Activated effector memory CD4-positive, alpha-beta T cell treated with anti-CD3 and anti-CD28 coated beads, Interleukin-2, amount 50 U/mL, for 16 hours (primary cell): ENCODE results near the gene ATP11B.
A peak's percentile ranks its signal among the peaks of the same experiment; 100 is the strongest.
"Not testable (repeated sequence)": the region's sequence is repeated elsewhere in the genome, so short reads cannot be mapped to it uniquely, and the experiment has no call there.

Experiments
- DNase-seq: peaks from one replicate; pipeline ENCODE4 v3.0.0-alpha.2; 2020

ATP11B gene

GRCh38 chr3:182795389-182795782, 2.1 kb downstream of the ATP11B start:
- DNase-seq: peak; percentile 71

- DNase-seq: no peak
Observed at GRCh38 chr3:182796310-182796709, 3.0 kb downstream of the ATP11B start.

GRCh38 chr3:182797876-182798275, 4.6 kb downstream of the ATP11B start:
- no peak for DNase-seq

GRCh38 chr3:182799143-182799542, 5.8 kb downstream of the ATP11B start:
- DNase-seq: not testable (repeated sequence)

- DNase-seq: no peak
Observed at GRCh38 chr3:182800508-182800907, 7.2 kb downstream of the ATP11B start.

GRCh38 chr3:182802413-182803390, 9.4 kb downstream of the ATP11B start:
- DNase-seq: no peak

- no peak for DNase-seq
Observed at GRCh38 chr3:182803596-182803995, 10.3 kb downstream of the ATP11B start.

GRCh38 chr3:182807061-182807460, 13.8 kb downstream of the ATP11B start:
- DNase-seq: no peak

GRCh38 chr3:182808041-182808770, 14.9 kb downstream of the ATP11B start:
- DNase-seq: no peak

GRCh38 chr3:182809531-182809930, 16.2 kb downstream of the ATP11B start:
- no peak for DNase-seq

- no peak for DNase-seq
Observed at GRCh38 chr3:182810574-182811268, 17.4 kb downstream of the ATP11B start.

- no peak for DNase-seq
Observed at GRCh38 chr3:182811269-182811596, 17.9 kb downstream of the ATP11B start.

- DNase-seq: no peak
Observed at GRCh38 chr3:182812123-182812522, 18.8 kb downstream of the ATP11B start.

- DNase-seq: no peak
Observed at GRCh38 chr3:182814419-182815062, 21.2 kb downstream of the ATP11B start.

GRCh38 chr3:182816181-182816580, 22.9 kb downstream of the ATP11B start:
- no peak for DNase-seq

- no peak for DNase-seq
Observed at GRCh38 chr3:182818296-182818978, 25.1 kb downstream of the ATP11B start.

- no peak for DNase-seq
Observed at GRCh38 chr3:182821221-182821981, 28.1 kb downstream of the ATP11B start.

GRCh38 chr3:182822260-182822659, 29.0 kb downstream of the ATP11B start:
- not testable (repeated sequence) for DNase-seq

- no peak for DNase-seq
Observed at GRCh38 chr3:182824957-182825356, 31.7 kb downstream of the ATP11B start.

- no peak for DNase-seq
Observed at GRCh38 chr3:182829761-182830405, 36.6 kb downstream of the ATP11B start.
